GM23338 (cell line): ENCODE data around the gene TBX19. TPM values are rescaled to one million over a fixed set of nuclear protein-coding genes. Genes with fewer than 3 reads are reported as not detected.

ENCODE experiments used
- ATAC-seq: fragments of 200-7000 bp; cut with Tn5 transposase; 3 replicates; pipeline ENCODE4 v1.9.1; 2020
- DNase-seq: peaks from one replicate; pipeline ENCODE4 v3.0.0-alpha.2; 2015; ENCODE audit warnings: low spot score
- H2AFZ ChIP-seq: fragments of 200-600 bp; sonication (generic); 2 replicates; pipeline ENCODE4 v1.8.0; 2016; ENCODE audit warnings: antibody characterized with exemption, mild to moderate bottlenecking, moderate library complexity
- H3F3A ChIP-seq: fragments of 200-600 bp; sonication (generic); replicated peaks from 2 replicates; pipeline ENCODE4 v1.8.0; 2017; ENCODE audit warnings: antibody characterized with exemption, mixed run types, low read depth
- H3K27ac ChIP-seq: fragments of 200-600 bp; sonication (generic); 2 replicates; pipeline ENCODE4 v1.6.1; 2016; ENCODE audit warnings: low read depth
- H3K27me3 ChIP-seq: fragments of 200-600 bp; sonication (generic); 2 replicates; pipeline ENCODE4 v1.8.0; 2016; ENCODE audit warnings: mild to moderate bottlenecking, mixed run types, moderate library complexity; ENCODE audit not compliant: insufficient read depth
- H3K36me3 ChIP-seq: fragments of 200-600 bp; sonication (generic); 2 replicates; pipeline ENCODE4 v1.8.0; 2016; ENCODE audit warnings: mild to moderate bottlenecking; ENCODE audit not compliant: insufficient read depth
- H3K4me1 ChIP-seq: fragments of 200-600 bp; sonication (generic); 2 replicates; pipeline ENCODE4 v1.8.0; 2016; ENCODE audit warnings: mild to moderate bottlenecking, moderate library complexity; ENCODE audit not compliant: insufficient read depth
- H3K4me2 ChIP-seq: fragments of 200-600 bp; sonication (generic); 2 replicates; pipeline ENCODE4 v1.7.1; 2017; ENCODE audit warnings: mixed run types
- H3K4me3 ChIP-seq: fragments of 200-600 bp; sonication (generic); 2 replicates; pipeline ENCODE4 v1.6.1; 2016; ENCODE audit warnings: mixed run types
- H3K79me2 ChIP-seq: fragments of 200-600 bp; sonication (generic); replicated peaks from 2 replicates; pipeline ENCODE4 v1.8.0; 2017; ENCODE audit warnings: mild to moderate bottlenecking; ENCODE audit not compliant: insufficient read depth
- H3K9me2 ChIP-seq: fragments of 200-600 bp; sonication (generic); 2 replicates; pipeline ENCODE4 v1.8.0; 2017; ENCODE audit not compliant: insufficient read depth
- H4K20me1 ChIP-seq: fragments of 200-600 bp; sonication (generic); replicated peaks from 2 replicates; pipeline ENCODE4 v1.8.0; 2017; ENCODE audit warnings: mild to moderate bottlenecking; ENCODE audit not compliant: insufficient read depth
- H3K27ac Mint-ChIP-seq: 2 replicates; pipeline ENCODE4 v1.8.0; 2020; ENCODE audit warnings: inconsistent platforms, mild to moderate bottlenecking, moderate library complexity, mixed read lengths
- H3K27me3 Mint-ChIP-seq: 3 replicates; pipeline ENCODE4 v1.8.0; 2022; ENCODE audit warnings: low read depth, mild to moderate bottlenecking, moderate library complexity, mixed read lengths, inconsistent platforms; ENCODE audit not compliant: insufficient read depth, poor library complexity
- H3K36me3 Mint-ChIP-seq: 3 replicates; pipeline ENCODE4 v1.8.0; 2021; ENCODE audit warnings: low read depth, mild to moderate bottlenecking, inconsistent platforms, moderate library complexity, mixed read lengths
- H3K4me1 Mint-ChIP-seq: 3 replicates; pipeline ENCODE4 v1.8.0; 2020; ENCODE audit warnings: mild to moderate bottlenecking, inconsistent platforms, mixed read lengths
- H3K4me3 Mint-ChIP-seq: 3 replicates; pipeline ENCODE4 v1.8.0; 2021; ENCODE audit warnings: moderate library complexity, mild to moderate bottlenecking, inconsistent platforms, mixed read lengths
- H3K9me3 Mint-ChIP-seq: 3 replicates; pipeline ENCODE4 v1.8.0; 2020; ENCODE audit warnings: moderate library complexity, mild to moderate bottlenecking, inconsistent platforms, mixed read lengths
- CREB1 ChIP-seq: fragments of 250-450 bp; sonication (Bioruptor Pico); IDR thresholded peaks from 2 replicates; pipeline ENCODE4 v1.5.0; 2020; ENCODE audit warnings: low read depth, mild to moderate bottlenecking, moderate library complexity
- EZH2 ChIP-seq: fragments of 200-600 bp; sonication (generic); IDR thresholded peaks from one replicate; pipeline ENCODE4 v1.8.0; 2017; ENCODE audit warnings: antibody characterized with exemption, mild to moderate bottlenecking, low read depth; ENCODE audit not compliant: unreplicated experiment
- EZH2phosphoT487 ChIP-seq: fragments of 200-600 bp; sonication (generic); IDR thresholded peaks from one replicate; pipeline ENCODE4 v1.8.1; 2018; ENCODE audit warnings: antibody characterized with exemption; ENCODE audit not compliant: unreplicated experiment
- JUNB ChIP-seq: IDR thresholded peaks from one replicate; pipeline ENCODE4 v1.6.1; 2016; ENCODE audit warnings: antibody characterized with exemption; ENCODE audit not compliant: unreplicated experiment
- NANOG ChIP-seq: IDR thresholded peaks from 2 replicates; pipeline ENCODE4 v1.6.1; 2016; ENCODE audit warnings: antibody characterized with exemption, borderline replicate concordance
- POLR2AphosphoS5 ChIP-seq: IDR thresholded peaks from 2 replicates; pipeline ENCODE4 v1.6.1; 2016; ENCODE audit warnings: antibody characterized with exemption, low read depth
- STAT1 ChIP-seq: IDR thresholded peaks from one replicate; pipeline ENCODE4 v1.6.1; 2016; ENCODE audit warnings: antibody characterized with exemption; ENCODE audit not compliant: unreplicated experiment
- ZNF114 ChIP-seq: fragments of 250-450 bp; sonication (Bioruptor Pico); IDR thresholded peaks from 2 replicates; pipeline ENCODE4 v1.5.0; 2020; ENCODE audit warnings: mild to moderate bottlenecking, moderate library complexity
- ZNF331 ChIP-seq: fragments of 250-450 bp; sonication (Bioruptor Pico); IDR thresholded peaks from 2 replicates; pipeline ENCODE4 v1.5.0; 2020; ENCODE audit warnings: low read depth, mild to moderate bottlenecking, moderate library complexity
- polyA plus RNA-seq: library from polyadenylated mRNA; unstranded; fragments of >200 nt; fragmentation: Nextera tagmentation; extraction: Ambion mirVana; gene quantifications from 2 replicates; pipeline ENCODE4 v1.2.1, GENCODE V29; 2016
- total RNA-seq: library from RNA; depleted of rRNA; stranded (reverse); fragments of >200 nt; shearing (Covaris generic); gene quantifications from 2 replicates; pipeline ENCODE4 v1.2.3, GENCODE V29; 2014
- TF ChIP-seq, protein P1 (sequence below), 2 experiments: fragments of 200-600 bp in 1 of 2; sonication (generic) in 1 of 2; conservative IDR thresholded peaks; 2 replicates each; pipeline versions ENCODE4 v1.5.1 to v1.6.1; 2016 to 2017; ENCODE audit warnings: antibody characterized with exemption in 2 of 2, low read depth in 2 of 2, mild to moderate bottlenecking in 2 of 2, moderate library complexity in 1 of 2
- TF ChIP-seq, protein P2 (sequence below): IDR thresholded peaks from one replicate; pipeline ENCODE4 v1.6.1; 2018; ENCODE audit warnings: antibody characterized with exemption; ENCODE audit not compliant: unreplicated experiment
- TF ChIP-seq, protein P3 (sequence below): fragments of 250-450 bp; sonication (Bioruptor Pico); IDR thresholded peaks from 2 replicates; pipeline ENCODE4 v1.5.0; 2020; ENCODE audit warnings: mild to moderate bottlenecking, moderate library complexity

TBX19 gene
- total and polyA plus RNA-seq, 2 experiments from 2014 or later, result 0.76 to 1.1 TPM

DNA sequence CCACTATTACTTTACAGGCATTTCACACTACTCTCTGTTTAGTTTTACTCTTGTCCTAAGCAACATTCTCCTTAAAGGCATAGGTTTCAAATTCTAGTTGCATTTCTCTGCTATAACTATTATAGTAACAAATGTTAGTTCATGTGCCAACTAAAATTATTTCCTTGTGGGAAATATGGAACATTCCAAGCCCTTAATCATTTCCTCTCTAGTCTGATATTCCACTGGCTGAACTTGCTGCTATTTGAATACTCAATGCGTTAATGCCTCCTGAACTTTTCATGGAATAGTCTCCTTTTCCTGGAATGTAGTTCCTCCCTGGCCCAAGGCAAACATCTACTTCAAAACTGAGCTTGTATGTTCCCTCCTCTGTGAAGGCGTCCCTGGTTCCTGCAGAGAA lies 19.3 kb upstream of the TBX19 start (continued):
- no peak for TF ChIP-seq STAT1
- TF ChIP-seq NANOG, result no peak
- TF ChIP-seq, protein P1, sequence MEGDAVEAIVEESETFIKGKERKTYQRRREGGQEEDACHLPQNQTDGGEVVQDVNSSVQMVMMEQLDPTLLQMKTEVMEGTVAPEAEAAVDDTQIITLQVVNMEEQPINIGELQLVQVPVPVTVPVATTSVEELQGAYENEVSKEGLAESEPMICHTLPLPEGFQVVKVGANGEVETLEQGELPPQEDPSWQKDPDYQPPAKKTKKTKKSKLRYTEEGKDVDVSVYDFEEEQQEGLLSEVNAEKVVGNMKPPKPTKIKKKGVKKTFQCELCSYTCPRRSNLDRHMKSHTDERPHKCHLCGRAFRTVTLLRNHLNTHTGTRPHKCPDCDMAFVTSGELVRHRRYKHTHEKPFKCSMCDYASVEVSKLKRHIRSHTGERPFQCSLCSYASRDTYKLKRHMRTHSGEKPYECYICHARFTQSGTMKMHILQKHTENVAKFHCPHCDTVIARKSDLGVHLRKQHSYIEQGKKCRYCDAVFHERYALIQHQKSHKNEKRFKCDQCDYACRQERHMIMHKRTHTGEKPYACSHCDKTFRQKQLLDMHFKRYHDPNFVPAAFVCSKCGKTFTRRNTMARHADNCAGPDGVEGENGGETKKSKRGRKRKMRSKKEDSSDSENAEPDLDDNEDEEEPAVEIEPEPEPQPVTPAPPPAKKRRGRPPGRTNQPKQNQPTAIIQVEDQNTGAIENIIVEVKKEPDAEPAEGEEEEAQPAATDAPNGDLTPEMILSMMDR (conservative IDR thresholded peaks at IDR 0.05; ENCODE audit: low read depth in 2 of 2), result no peak
- TF ChIP-seq ZNF331, result no peak
- TF ChIP-seq EZH2, result no peak
- no peak for TF ChIP-seq CREB1 (CRISPR knock-in tag)
- TF ChIP-seq, protein P2, sequence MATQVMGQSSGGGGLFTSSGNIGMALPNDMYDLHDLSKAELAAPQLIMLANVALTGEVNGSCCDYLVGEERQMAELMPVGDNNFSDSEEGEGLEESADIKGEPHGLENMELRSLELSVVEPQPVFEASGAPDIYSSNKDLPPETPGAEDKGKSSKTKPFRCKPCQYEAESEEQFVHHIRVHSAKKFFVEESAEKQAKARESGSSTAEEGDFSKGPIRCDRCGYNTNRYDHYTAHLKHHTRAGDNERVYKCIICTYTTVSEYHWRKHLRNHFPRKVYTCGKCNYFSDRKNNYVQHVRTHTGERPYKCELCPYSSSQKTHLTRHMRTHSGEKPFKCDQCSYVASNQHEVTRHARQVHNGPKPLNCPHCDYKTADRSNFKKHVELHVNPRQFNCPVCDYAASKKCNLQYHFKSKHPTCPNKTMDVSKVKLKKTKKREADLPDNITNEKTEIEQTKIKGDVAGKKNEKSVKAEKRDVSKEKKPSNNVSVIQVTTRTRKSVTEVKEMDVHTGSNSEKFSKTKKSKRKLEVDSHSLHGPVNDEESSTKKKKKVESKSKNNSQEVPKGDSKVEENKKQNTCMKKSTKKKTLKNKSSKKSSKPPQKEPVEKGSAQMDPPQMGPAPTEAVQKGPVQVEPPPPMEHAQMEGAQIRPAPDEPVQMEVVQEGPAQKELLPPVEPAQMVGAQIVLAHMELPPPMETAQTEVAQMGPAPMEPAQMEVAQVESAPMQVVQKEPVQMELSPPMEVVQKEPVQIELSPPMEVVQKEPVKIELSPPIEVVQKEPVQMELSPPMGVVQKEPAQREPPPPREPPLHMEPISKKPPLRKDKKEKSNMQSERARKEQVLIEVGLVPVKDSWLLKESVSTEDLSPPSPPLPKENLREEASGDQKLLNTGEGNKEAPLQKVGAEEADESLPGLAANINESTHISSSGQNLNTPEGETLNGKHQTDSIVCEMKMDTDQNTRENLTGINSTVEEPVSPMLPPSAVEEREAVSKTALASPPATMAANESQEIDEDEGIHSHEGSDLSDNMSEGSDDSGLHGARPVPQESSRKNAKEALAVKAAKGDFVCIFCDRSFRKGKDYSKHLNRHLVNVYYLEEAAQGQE, result no peak
- TF ChIP-seq JUNB, result no peak

DNA sequence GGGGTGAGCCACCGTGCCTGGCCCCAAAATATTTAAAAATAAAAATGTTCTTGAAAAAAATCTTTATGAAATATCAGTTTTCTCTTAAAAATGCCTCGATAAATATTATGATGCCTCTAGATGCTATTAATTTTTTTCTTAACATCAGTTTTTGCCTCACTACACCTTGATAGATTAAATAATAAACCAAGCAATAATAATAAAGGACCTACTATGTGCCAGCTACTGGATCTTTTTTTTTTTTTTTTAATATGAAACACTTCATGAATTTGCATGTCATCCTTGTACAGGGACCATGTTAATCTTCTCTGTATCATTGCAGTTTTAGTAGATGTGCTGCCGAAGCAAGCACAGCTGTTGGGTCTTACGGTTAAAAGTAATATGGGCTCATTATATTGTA lies 17.5 kb upstream of the TBX19 start:
- Histone ChIP-seq H3K4me1 (peaks cover 17% of the 10 kb centered on the region), H3K4me3 (no peak overlapping the region), H4K20me1 (no peaks in the 10 kb centered on the region), H3F3A (no peaks in the 10 kb centered on the region), H3K36me3 (no peaks in the 10 kb centered on the region; the same call in 1 of the 2 replicates), H3K4me2 (no peak overlapping the region), H3K27ac (no peak overlapping the region), H3K9me2 (0 out of 2 replicates have a peak, but pooled peaks cover 5% of the 10 kb centered on the region), H3K27me3 (no peaks in the 10 kb centered on the region), H3K79me2 (0 out of 2 replicates have a peak, but pooled peaks cover 2% of the 10 kb centered on the region), H2AFZ (no peak overlapping the region)
- Mint-ChIP-seq H3K27me3 (no peaks in the 10 kb centered on the region), H3K27ac (no peak overlapping the region), H3K4me3 (no peak overlapping the region), H3K36me3 (peaks cover 17% of the 10 kb centered on the region), H3K4me1 (peaks cover 24% of the 10 kb centered on the region), H3K9me3 (peaks cover 17% of the 10 kb centered on the region)
- no peak for ATAC-seq
- no peak for DNase-seq
- TF ChIP-seq STAT1 (no peak), CREB1 (CRISPR knock-in tag) (no peak), POLR2AphosphoS5 (no peak), ZNF331 (no peak), EZH2 (no peak), NANOG (no peak), ZNF114 (CRISPR knock-in tag) (no peak), EZH2phosphoT487 (no peak)
- TF ChIP-seq, protein P3, sequence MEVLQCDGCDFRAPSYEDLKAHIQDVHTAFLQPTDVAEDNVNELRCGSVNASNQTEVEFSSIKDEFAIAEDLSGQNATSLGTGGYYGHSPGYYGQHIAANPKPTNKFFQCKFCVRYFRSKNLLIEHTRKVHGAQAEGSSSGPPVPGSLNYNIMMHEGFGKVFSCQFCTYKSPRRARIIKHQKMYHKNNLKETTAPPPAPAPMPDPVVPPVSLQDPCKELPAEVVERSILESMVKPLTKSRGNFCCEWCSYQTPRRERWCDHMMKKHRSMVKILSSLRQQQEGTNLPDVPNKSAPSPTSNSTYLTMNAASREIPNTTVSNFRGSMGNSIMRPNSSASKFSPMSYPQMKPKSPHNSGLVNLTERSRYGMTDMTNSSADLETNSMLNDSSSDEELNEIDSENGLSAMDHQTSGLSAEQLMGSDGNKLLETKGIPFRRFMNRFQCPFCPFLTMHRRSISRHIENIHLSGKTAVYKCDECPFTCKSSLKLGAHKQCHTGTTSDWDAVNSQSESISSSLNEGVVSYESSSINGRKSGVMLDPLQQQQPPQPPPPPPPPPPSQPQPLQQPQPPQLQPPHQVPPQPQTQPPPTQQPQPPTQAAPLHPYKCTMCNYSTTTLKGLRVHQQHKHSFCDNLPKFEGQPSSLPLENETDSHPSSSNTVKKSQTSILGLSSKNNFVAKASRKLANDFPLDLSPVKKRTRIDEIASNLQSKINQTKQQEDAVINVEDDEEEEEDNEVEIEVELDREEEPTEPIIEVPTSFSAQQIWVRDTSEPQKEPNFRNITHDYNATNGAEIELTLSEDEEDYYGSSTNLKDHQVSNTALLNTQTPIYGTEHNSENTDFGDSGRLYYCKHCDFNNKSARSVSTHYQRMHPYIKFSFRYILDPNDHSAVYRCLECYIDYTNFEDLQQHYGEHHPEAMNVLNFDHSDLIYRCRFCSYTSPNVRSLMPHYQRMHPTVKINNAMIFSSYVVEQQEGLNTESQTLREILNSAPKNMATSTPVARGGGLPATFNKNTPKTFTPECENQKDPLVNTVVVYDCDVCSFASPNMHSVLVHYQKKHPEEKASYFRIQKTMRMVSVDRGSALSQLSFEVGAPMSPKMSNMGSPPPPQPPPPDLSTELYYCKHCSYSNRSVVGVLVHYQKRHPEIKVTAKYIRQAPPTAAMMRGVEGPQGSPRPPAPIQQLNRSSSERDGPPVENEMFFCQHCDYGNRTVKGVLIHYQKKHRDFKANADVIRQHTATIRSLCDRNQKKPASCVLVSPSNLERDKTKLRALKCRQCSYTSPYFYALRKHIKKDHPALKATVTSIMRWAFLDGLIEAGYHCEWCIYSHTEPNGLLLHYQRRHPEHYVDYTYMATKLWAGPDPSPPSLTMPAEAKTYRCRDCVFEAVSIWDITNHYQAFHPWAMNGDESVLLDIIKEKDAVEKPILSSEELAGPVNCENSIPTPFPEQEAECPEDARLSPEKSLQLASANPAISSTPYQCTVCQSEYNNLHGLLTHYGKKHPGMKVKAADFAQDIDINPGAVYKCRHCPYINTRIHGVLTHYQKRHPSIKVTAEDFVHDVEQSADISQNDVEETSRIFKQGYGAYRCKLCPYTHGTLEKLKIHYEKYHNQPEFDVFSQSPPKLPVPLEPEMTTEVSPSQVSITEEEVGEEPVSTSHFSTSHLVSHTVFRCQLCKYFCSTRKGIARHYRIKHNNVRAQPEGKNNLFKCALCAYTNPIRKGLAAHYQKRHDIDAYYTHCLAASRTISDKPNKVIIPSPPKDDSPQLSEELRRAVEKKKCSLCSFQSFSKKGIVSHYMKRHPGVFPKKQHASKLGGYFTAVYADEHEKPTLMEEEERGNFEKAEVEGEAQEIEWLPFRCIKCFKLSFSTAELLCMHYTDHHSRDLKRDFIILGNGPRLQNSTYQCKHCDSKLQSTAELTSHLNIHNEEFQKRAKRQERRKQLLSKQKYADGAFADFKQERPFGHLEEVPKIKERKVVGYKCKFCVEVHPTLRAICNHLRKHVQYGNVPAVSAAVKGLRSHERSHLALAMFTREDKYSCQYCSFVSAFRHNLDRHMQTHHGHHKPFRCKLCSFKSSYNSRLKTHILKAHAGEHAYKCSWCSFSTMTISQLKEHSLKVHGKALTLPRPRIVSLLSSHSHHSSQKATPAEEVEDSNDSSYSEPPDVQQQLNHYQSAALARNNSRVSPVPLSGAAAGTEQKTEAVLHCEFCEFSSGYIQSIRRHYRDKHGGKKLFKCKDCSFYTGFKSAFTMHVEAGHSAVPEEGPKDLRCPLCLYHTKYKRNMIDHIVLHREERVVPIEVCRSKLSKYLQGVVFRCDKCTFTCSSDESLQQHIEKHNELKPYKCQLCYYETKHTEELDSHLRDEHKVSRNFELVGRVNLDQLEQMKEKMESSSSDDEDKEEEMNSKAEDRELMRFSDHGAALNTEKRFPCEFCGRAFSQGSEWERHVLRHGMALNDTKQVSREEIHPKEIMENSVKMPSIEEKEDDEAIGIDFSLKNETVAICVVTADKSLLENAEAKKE (CRISPR knock-in tag), result no peak
